HG02610 (cell line): ENCODE results near the gene ZNF438.
"Not testable (repeated sequence)": the region's sequence is repeated elsewhere in the genome, so short reads cannot be mapped to it uniquely, and the experiment has no call there.

Source experiments
- ATAC-seq: cut with Tn5 transposase; IDR thresholded peaks from one replicate; pipeline ENCODE4 v1.9.1; 2021; ENCODE audit warnings: mild to moderate bottlenecking, moderate library complexity; ENCODE audit not compliant: unreplicated experiment

Gene ZNF438

GRCh38 chr10:30818854-30819253 lies 212.8 kb downstream of the ZNF438 start:
- ATAC-seq = no peak

GRCh38 chr10:30818010-30818660 lies 213.5 kb downstream of the ZNF438 start:
- no peak for ATAC-seq

GRCh38 chr10:30817541-30817940 lies 214.1 kb downstream of the ZNF438 start:
- ATAC-seq = no peak

DNA sequence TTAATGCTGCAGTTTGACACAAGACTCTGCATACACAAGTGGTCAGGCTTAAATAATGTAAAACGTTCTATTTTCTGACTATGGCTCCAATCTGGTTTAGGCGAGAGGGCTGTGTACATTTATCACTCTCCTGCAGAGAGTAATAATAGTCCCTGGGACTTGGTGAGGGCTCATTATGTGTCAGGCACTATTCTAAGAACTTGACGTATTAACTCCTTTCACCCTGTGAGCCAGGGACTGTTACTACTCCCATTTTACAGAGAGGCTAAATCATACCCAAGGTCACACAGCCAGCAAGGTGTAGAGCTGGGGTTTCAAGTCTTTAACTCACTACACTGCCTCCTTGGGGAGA lies 214.9 kb downstream of the ZNF438 start:
- ATAC-seq = no peak

GRCh38 chr10:30816159-30816819 lies 215.4 kb downstream of the ZNF438 start:
- ATAC-seq = no peak

DNA sequence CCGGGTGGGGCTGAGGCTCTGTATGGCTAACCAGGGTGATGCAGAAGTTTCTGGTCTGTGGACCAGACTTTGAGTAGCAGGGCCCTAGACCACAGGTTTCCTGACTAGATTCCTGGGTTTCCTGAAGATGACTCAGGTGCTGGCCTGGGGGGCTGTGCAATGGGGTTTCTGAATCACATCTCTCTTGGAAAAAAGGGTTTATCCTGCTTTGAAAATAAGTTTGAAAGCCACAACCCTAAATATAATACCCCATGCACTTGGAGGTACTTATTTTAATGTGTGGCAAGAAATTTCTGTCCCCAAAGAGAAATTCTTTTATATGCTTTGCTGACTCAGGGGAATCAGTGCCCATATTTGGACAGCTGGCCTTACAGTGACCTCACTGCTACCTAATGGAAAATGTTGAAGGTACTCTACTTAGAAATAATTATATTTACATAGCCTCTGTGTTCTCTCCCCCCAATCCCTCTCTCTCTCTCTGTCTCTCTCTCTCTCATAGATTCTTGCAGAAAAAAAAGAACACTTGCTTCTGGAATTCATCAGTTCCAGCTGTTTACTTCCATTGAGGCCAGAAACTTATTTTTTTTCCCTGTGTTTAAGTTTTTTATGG lies 217.7 kb downstream of the ZNF438 start:
- no peak for ATAC-seq

DNA sequence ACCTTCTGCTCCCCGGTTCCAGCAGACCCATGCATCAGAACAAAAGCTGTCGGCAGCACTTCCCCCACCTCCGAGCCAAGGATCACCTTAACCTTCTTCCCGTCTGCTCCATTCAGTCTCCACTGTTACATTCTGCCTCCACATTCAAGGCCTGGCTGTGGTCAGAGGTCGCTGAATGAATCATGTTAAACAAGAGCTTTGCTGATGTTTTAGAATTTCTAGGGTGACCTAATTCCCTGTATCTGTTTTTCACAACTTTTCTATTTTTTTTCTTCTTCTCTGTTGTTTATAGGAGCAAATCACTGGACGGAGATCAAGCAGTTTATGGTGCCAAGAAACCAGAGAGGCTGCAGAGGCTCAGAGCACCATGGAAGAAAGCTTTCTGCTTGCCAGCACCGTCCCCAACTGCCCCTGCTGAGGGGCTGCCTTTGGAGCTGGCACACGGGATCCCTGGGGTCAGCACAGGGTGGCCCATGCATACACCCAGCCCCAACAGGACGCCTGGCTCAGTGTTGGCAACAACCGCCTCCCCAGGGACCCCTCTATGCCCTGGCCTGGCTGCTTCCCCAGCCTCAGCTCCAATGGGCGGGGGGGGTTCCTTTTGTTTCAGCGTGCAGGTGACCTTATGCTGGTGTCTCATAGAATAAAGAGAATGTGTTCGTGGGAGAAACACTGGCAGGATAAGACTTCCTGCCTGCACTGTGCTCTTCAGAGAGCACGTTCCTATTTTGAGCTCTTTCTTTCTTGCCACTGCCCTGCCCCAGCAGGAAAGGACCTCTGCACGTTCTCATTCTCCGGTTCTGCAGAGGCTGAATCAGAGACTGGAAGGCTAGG lies 219.4 kb downstream of the ZNF438 start:
- ATAC-seq = no peak

GRCh38 chr10:30811276-30812017 lies 220.2 kb downstream of the ZNF438 start:
- ATAC-seq = no peak

DNA sequence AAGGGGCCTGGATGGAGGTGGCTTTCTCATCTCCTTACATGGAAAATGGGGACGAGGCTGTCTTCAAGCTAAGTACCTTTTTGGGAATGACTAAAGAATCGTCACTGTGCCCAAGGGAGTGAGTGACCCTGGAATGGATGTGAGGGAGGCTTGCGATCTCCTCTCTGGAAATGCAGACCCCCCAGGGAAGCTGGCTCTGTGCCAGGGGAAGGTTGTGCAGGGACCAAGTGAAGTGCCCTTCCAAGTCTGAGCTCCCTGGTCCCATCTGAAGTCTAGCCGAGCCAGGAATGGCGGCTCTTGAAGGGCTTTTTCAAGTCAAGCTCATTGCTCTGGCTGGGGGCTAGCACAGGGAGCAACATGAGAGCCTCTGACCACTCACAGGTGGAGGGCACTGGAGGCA lies 221.2 kb downstream of the ZNF438 start:
- ATAC-seq = no peak

GRCh38 chr10:30806850-30807249 lies 224.8 kb downstream of the ZNF438 start:
- ATAC-seq = no peak

GRCh38 chr10:30805061-30805460 lies 226.6 kb downstream of the ZNF438 start:
- no peak for ATAC-seq

GRCh38 chr10:30804478-30805055 lies 227.1 kb downstream of the ZNF438 start:
- no peak for ATAC-seq

GRCh38 chr10:30803892-30804322 lies 227.8 kb downstream of the ZNF438 start:
- no peak for ATAC-seq

- ATAC-seq = no peak
These were observed 228.6 kb downstream of the ZNF438 start for GRCh38 chr10:30803058-30803457.

DNA sequence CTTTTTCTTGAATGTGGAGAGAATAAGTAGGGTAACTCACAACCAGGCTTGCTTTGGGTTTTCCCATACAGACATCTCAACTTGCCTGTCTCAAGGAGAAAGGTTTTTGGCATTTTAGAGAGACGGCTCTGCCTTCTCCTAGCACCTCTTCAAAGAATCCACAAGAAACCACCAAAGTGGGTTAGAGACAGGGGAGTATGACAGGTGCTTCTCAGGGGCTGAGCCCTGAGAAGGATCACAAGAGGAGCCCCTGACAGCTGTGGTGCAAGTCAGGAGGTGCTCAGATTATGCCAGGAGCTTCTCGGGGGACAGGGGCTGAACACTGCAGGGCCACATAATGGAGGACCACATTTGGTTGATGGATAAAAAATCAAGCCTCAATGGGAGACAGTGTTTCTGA lies 231.3 kb downstream of the ZNF438 start:
- ATAC-seq = no peak

- no peak for ATAC-seq
These were observed 232.9 kb downstream of the ZNF438 start for GRCh38 chr10:30798646-30799185.

DNA sequence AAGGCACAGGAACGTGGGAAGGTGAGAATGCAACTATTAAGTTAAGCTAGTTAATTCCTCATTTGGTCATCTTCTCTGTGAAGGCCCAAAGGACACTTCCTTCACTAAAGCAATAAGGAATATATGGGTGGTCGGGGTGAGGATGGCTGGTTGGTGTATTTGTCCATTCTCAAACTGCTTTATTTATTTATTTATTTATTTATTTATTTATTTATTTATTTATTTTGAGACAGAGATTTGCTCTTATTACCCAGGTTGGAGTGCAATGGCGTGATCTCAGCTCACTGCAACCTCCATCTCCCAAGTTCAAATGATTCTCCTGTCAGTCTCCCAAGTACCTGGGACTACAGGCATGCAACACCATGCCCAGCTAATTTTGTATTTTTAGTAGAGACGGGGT lies 236.6 kb downstream of the ZNF438 start:
- ATAC-seq = not testable (repeated sequence)
